NCI-H1930 (cell line): Measurements from ENCODE around the gene TLR9.

ENCODE experiments used
- DNase-seq, 2 experiments: peaks; one replicate each; lab custom pipeline; 2025; lab: John Stamatoyannopoulos, UW

The TLR9 gene

GRCh38 chr3:52173101-52173500 is 52.3 kb downstream of the TLR9 start:
- DNase-seq: no peak

GRCh38 chr3:52172262-52172757 is 53.1 kb downstream of the TLR9 start:
- no peak for DNase-seq

- no peak for DNase-seq
Measured at GRCh38 chr3:52171514-52172261, 53.8 kb downstream of the TLR9 start.
